CD4-positive, alpha-beta T cell (primary cell): ENCODE data around the gene PPP2R2C. TPM values are rescaled to one million over a fixed set of nuclear protein-coding genes. Genes with fewer than 3 reads are reported as not detected.

Experiments
- ATAC-seq: fragments of 200-7000 bp; cut with Tn5 transposase; one replicate; pipeline ENCODE4 v1.10.0; 2022; ENCODE audit warnings: mild to moderate bottlenecking; ENCODE audit not compliant: poor library complexity
- CTCF ChIA-PET: fragments of 350-600 bp; sonication (Branson Sonifier 250); formaldehyde crosslinking; loops from one replicate; lab custom pipeline; 2021; ENCODE audit warnings: antibody characterized with exemption, inconsistent platforms; lab: Charles Lee
- POLR2A ChIA-PET: fragments of 350-600 bp; sonication (Branson Sonifier 250); formaldehyde crosslinking; loops from one replicate; lab custom pipeline; 2021; ENCODE audit warnings: antibody characterized with exemption, inconsistent platforms; lab: Charles Lee
- DNase-seq, 14 experiments: peaks; one replicate each; pipeline ENCODE4 v3.0.0-alpha.2; 2013 to 2020; ENCODE audit warnings: mixed read lengths in 2 of 14
- H3K27ac ChIP-seq, 2 donors: one replicate each; pipeline versions ENCODE4 v1.5.1 to v1.7.0; 2013; ENCODE audit warnings: low read length in 2 of 2, low read depth in 1 of 2, mild to moderate bottlenecking in 1 of 2
- H3K27me3 ChIP-seq, 2 experiments: 1 replicate in 1 of 2; 2 replicates in 1 of 2; pipeline versions ENCODE4 v1.6.1 to v1.7.0; 2013; ENCODE audit warnings: low read length in 2 of 2, control low read depth in 1 of 2, mild to moderate bottlenecking in 1 of 2, moderate library complexity in 1 of 2; ENCODE audit not compliant: insufficient read depth in 2 of 2, control insufficient read depth in 1 of 2
- H3K36me3 ChIP-seq: one replicate; pipeline ENCODE4 v1.6.1; 2013; ENCODE audit warnings: low read length, control low read depth; ENCODE audit not compliant: insufficient read depth
- H3K4me1 ChIP-seq: one replicate; pipeline ENCODE4 v1.6.1; 2013; ENCODE audit warnings: low read length, control low read depth; ENCODE audit not compliant: insufficient read depth
- H3K4me3 ChIP-seq: one replicate; pipeline ENCODE4 v1.5.1; 2013; ENCODE audit warnings: mild to moderate bottlenecking, low read length, moderate library complexity
- H3K9me3 ChIP-seq, 2 experiments: 1 replicate in 1 of 2; 2 replicates in 1 of 2; pipeline versions ENCODE4 v1.6.1 to v1.7.0; 2013; ENCODE audit warnings: low read length in 2 of 2, mild to moderate bottlenecking in 2 of 2, control low read depth in 1 of 2, moderate library complexity in 1 of 2; ENCODE audit not compliant: control insufficient read depth in 1 of 2, insufficient read depth in 1 of 2
- H3K27ac Mint-ChIP-seq: one replicate; pipeline ENCODE4 v1.8.0; 2020; ENCODE audit warnings: mixed read lengths
- H3K27me3 Mint-ChIP-seq: one replicate; pipeline ENCODE4 v1.8.0; 2021; ENCODE audit warnings: mixed read lengths
- H3K36me3 Mint-ChIP-seq: one replicate; pipeline ENCODE4 v1.8.0; 2021; ENCODE audit warnings: low read depth, mixed read lengths
- H3K4me1 Mint-ChIP-seq: one replicate; pipeline ENCODE4 v1.8.0; 2021; ENCODE audit warnings: low read depth, mixed read lengths
- H3K4me3 Mint-ChIP-seq: one replicate; pipeline ENCODE4 v1.8.0; 2020; ENCODE audit warnings: mild to moderate bottlenecking, mixed read lengths
- H3K9me3 Mint-ChIP-seq: one replicate; pipeline ENCODE4 v1.8.0; 2020; ENCODE audit warnings: mixed read lengths
- intact Hi-C, 2 experiments: fragments of 100-400 bp; cut with DNase I in 1 of 2; cut with micrococcal nuclease in 1 of 2; formaldehyde crosslinking; loops; one replicate each; pipeline versions ENCODE4 v1.15.1 to v1.9.0; 2023 to 2025; cut with DNase I, micrococcal nuclease
- total RNA-seq, 174 experiments: library from RNA in 2 of 174; stranded (reverse) in 2 of 174; gene quantifications; one replicate each; pipeline ENCODE4 v1.2.3 and lab custom pipeline; 2021 to 2026
- TF ChIP-seq, protein P1 (sequence below): fragments of 200-600 bp; IDR thresholded peaks from one replicate; pipeline ENCODE4 v1.8.0; 2022; ENCODE audit warnings: antibody characterized with exemption, mild to moderate bottlenecking

PPP2R2C gene
- total RNA-seq, 2 experiments from 2014 or later: not detected

DNA sequence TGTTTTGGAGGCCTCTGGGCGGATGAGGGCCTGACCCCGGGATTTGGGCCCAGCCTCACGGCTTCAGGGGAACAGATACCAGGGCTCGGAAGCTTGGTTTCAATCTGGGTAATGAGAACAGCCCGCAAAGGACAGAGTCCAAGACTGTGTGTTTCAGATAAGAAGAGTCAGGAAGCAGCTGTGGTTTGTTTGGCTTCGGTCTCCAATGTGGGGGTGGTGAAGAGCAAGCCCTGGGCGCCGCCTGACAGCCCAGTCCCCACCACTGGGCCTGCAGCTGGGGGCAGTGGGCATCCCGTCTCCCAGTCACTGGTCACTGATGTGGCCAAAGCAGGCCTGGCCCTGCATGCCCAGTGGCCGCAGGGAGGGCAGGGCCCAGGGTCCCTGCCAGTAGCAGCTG, 193.6 kb downstream of the PPP2R2C start:
- H3K36me3 ChIP-seq: no peaks in the 10 kb centered on the region
- no peaks in the 10 kb centered on the region for H3K27me3 ChIP-seq
- ATAC-seq: no peak
- ChIA-PET CTCF (interaction anchor here (1.6 kb wide), 1 partner anchor 18 kb away, joined by 3 read pairs; no protein-coding TSS in a partner anchor), POLR2A (no interaction called here)
- Mint-ChIP-seq H3K9me3 (no peaks in the 10 kb centered on the region), H3K36me3 (no peaks in the 10 kb centered on the region), H3K4me1 (peaks cover 12% of the 10 kb centered on the region), H3K27me3 (no peaks in the 10 kb centered on the region), H3K27ac (no peak overlapping the region), H3K4me3 (no peak overlapping the region)
- H3K9me3 ChIP-seq: no peaks in the 10 kb centered on the region
- H3K4me3 ChIP-seq: no peak overlapping the region
- H3K27ac ChIP-seq: no peak overlapping the region
- intact Hi-C loops: loop anchor here in 1 of 2 experiments (10.0 kb wide), 1 partner anchor 826 kb away; no protein-coding TSS in a partner anchor
- H3K4me1 ChIP-seq: peaks cover 16% of the 10 kb centered on the region
- TF ChIP-seq, protein P1, sequence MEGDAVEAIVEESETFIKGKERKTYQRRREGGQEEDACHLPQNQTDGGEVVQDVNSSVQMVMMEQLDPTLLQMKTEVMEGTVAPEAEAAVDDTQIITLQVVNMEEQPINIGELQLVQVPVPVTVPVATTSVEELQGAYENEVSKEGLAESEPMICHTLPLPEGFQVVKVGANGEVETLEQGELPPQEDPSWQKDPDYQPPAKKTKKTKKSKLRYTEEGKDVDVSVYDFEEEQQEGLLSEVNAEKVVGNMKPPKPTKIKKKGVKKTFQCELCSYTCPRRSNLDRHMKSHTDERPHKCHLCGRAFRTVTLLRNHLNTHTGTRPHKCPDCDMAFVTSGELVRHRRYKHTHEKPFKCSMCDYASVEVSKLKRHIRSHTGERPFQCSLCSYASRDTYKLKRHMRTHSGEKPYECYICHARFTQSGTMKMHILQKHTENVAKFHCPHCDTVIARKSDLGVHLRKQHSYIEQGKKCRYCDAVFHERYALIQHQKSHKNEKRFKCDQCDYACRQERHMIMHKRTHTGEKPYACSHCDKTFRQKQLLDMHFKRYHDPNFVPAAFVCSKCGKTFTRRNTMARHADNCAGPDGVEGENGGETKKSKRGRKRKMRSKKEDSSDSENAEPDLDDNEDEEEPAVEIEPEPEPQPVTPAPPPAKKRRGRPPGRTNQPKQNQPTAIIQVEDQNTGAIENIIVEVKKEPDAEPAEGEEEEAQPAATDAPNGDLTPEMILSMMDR: no peak
- DNase-seq: no peak

DNA sequence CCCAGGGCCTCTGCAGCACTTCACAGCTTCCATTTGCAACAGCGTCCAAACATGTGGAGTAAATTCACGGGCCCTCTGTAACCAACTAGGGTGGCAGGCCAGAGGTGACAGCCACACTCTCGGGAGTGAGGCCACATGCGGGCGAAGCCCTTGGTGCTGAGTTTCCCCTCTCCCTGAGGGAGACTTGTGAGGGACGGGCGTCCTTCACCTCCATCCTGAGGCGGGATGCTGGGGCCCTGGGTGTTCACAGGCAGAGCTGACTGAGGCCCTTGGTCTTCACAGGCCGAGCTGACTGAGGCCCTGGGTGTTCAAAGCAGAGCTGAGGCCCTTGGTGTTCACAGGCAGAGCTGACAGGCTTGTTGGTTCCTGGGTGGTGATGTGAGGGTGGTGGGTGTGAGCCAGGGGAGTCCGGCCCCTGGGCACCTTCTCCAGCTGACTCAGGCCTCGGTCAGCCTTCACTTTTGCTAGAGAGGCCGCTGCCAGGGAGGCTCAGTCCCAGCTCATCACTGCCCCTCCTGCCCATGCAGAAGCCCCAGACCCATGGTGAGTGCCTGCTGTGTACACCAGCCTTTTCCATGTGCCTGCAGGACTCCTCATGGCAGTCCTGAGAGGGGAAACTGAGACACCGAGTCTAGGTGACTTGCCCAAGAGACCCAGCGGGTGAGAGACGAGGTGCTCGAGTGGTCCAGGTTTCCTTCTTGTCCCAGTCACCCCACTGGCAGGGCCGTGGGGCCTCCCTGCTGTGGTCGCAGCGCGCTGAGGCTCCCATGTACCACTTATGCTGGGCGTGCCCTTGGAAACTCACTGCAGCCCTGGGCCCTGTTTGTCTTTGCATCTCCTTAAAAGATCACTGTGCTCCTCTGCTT, 194.2 kb downstream of the PPP2R2C start:
- no peak overlapping the region for H3K27ac Mint-ChIP-seq
- H3K27me3 Mint-ChIP-seq: no peaks in the 10 kb centered on the region
- intact Hi-C loops: loop anchor here in 1 of 2 experiments (10.0 kb wide), 1 partner anchor 827 kb away; no protein-coding TSS in a partner anchor
- TF ChIP-seq, protein P1: no peak
- Histone ChIP-seq H3K27me3 (no peaks in the 10 kb centered on the region), H3K36me3 (no peaks in the 10 kb centered on the region), H3K9me3 (no peaks in the 10 kb centered on the region), H3K27ac (no peak overlapping the region), H3K4me1 (peaks cover 16% of the 10 kb centered on the region), H3K4me3 (no peak overlapping the region)
- no peaks in the 10 kb centered on the region for H3K36me3 Mint-ChIP-seq
- CTCF ChIA-PET: interaction anchor here (1.6 kb wide), 1 partner anchor 18 kb away, joined by 3 read pairs; no protein-coding TSS in a partner anchor
- ATAC-seq: no peak
- DNase-seq: no peak
- H3K9me3 Mint-ChIP-seq: no peaks in the 10 kb centered on the region
- H3K4me3 Mint-ChIP-seq: no peak overlapping the region
- POLR2A ChIA-PET: no interaction called here
- H3K4me1 Mint-ChIP-seq: peaks cover 12% of the 10 kb centered on the region

DNA sequence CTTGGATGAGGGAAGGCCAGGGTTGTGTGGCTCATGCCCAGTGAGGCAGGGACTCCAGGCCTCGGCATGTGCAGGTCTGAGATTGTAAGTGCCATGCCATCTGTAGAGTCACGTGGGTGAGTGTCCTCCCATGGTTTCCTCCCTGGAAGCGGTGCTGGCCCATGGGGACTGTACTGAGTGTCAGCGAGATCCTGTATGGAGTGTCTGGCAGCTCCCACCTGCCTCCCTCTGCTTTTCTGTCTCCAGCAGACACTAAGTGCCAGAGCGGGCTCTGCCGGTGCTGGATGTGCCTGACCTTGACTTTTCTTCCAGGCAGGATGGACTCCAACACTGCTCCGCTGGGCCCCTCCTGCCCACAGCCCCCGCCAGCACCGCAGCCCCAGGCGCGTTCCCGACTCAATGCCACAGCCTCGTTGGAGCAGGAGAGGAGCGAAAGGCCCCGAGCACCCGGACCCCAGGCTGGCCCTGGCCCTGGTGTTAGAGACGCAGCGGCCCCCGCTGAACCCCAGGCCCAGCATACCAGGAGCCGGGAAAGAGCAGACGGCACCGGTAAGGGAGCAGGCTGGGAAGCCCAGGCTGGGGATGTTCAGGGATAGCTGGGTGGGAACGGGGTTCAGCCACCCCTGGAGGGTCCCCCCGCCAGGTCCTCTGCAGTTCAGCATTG, 195.1 kb downstream of the PPP2R2C start:
- no peak for DNase-seq
- ChIA-PET CTCF (no interaction called here), POLR2A (no interaction called here)
- H3K9me3 ChIP-seq: no peaks in the 10 kb centered on the region
- Mint-ChIP-seq H3K27ac (no peak overlapping the region), H3K27me3 (no peaks in the 10 kb centered on the region), H3K4me1 (peaks cover 12% of the 10 kb centered on the region), H3K4me3 (no peak overlapping the region), H3K9me3 (no peaks in the 10 kb centered on the region), H3K36me3 (no peaks in the 10 kb centered on the region)
- no peaks in the 10 kb centered on the region for H3K36me3 ChIP-seq
- no peak overlapping the region for H3K4me3 ChIP-seq
- no peaks in the 10 kb centered on the region for H3K27me3 ChIP-seq
- intact Hi-C loops: loop anchor here in 1 of 2 experiments (10.0 kb wide), 1 partner anchor 828 kb away; no protein-coding TSS in a partner anchor
- H3K4me1 ChIP-seq: peaks cover 16% of the 10 kb centered on the region
- no peak for ATAC-seq
- TF ChIP-seq, protein P1: no peak
- H3K27ac ChIP-seq: no peak overlapping the region
